DND-41 (cell line): Measurements from ENCODE around the gene PLEKHA7.

ENCODE experiments used
- EZH2 ChIP-seq: IDR thresholded peaks from 3 replicates; pipeline ENCODE4 v1.6.1; 2012; ENCODE audit warnings: borderline replicate concordance, low read depth, mild to moderate bottlenecking, moderate library complexity, low read length, inconsistent platforms; ENCODE audit not compliant: severe bottlenecking
- TF ChIP-seq, protein P1 (sequence below): IDR thresholded peaks from 2 replicates; pipeline ENCODE4 v1.5.1; 2012; ENCODE audit warnings: borderline replicate concordance, low read length, moderate library complexity, mild to moderate bottlenecking; ENCODE audit not compliant: poor library complexity, severe bottlenecking; ENCODE audit errors: extremely low read depth

DNA sequence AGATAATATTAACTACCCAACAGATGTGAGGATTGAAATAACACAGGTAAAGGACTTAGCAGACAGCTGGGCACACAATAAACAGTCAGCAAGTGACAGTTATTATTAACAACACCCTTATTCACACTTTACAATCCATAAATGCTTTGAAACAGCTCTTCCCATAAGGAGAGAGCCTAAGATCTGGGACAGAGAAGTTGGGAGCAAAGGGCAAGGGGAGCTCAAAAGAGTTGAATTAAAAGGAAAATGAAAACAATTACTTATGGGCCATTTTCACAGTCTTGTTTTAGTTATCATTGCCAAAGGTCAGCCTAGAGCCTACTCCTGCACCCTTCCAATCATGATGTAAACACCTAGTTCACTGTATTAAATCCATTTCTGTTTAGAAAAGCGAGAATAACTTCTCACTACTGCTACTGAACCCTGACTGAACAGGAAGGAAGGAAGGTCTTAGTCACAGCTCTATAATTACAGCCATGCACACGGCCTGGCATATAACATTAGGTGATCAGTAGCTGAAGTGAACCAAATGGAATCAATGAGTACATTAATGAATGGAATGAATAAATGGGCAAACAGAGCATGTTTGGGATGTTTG lies 111.3 kb downstream of the PLEKHA7 start:
- no peak for TF ChIP-seq EZH2
- TF ChIP-seq, protein P1, sequence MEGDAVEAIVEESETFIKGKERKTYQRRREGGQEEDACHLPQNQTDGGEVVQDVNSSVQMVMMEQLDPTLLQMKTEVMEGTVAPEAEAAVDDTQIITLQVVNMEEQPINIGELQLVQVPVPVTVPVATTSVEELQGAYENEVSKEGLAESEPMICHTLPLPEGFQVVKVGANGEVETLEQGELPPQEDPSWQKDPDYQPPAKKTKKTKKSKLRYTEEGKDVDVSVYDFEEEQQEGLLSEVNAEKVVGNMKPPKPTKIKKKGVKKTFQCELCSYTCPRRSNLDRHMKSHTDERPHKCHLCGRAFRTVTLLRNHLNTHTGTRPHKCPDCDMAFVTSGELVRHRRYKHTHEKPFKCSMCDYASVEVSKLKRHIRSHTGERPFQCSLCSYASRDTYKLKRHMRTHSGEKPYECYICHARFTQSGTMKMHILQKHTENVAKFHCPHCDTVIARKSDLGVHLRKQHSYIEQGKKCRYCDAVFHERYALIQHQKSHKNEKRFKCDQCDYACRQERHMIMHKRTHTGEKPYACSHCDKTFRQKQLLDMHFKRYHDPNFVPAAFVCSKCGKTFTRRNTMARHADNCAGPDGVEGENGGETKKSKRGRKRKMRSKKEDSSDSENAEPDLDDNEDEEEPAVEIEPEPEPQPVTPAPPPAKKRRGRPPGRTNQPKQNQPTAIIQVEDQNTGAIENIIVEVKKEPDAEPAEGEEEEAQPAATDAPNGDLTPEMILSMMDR: no peak
